Right kidney (tissue), 9 donors: ENCODE measurements around the gene YEATS2.
"Not testable (repeated sequence)": the region's sequence is repeated elsewhere in the genome, so short reads cannot be mapped to it uniquely, and the experiment has no call there.

Experiments
- DNase-seq: peaks from one replicate; pipeline ENCODE4 v3.0.0-alpha.2; 2016
- long read RNA-seq, 8 donors: transcript quantifications; one replicate each; lab custom pipeline, GENCODE V29; 2026

Gene YEATS2
- long read RNA-seq, donor 1, full-length matches to known transcripts: 1 of 6 reads
- long read RNA-seq, donor 1, partial matches to known transcripts: 5 of 6 reads
- long read RNA-seq, donor 1, other reads (novel, unspliced or antisense): 0 of 6 reads
- long read RNA-seq, donor 2: 0 reads
- long read RNA-seq, donor 3: 0 reads
- long read RNA-seq, donor 4, partial matches to known transcripts: 13 of 13 reads
- long read RNA-seq, donor 4, other reads (novel, unspliced or antisense): 0 of 13 reads
- long read RNA-seq, donor 5, partial matches to known transcripts: 6 of 27 reads
- long read RNA-seq, donor 5, other reads (novel, unspliced or antisense): 21 of 27 reads
- long read RNA-seq, donor 6, full-length matches to known transcripts: 1 of 6 reads
- long read RNA-seq, donor 6, partial matches to known transcripts: 5 of 6 reads
- long read RNA-seq, donor 6, other reads (novel, unspliced or antisense): 0 of 6 reads
- long read RNA-seq, donor 7, partial matches to known transcripts: 30 of 63 reads
- long read RNA-seq, donor 7, other reads (novel, unspliced or antisense): 33 of 63 reads
- long read RNA-seq, donor 8, full-length matches to known transcripts: 1 of 8 reads
- long read RNA-seq, donor 8, partial matches to known transcripts: 7 of 8 reads
- long read RNA-seq, donor 8, other reads (novel, unspliced or antisense): 0 of 8 reads

- peak; percentile 98 for DNase-seq
Observed at GRCh38 chr3:183697610-183698317, at the start of gene YEATS2. YEATS2 (plus strand) TSS chr3:183697797; CDS start chr3:183715163, 17,366 bp downstream.

GRCh38 chr3:183650554-183650953 is 47.0 kb upstream of the YEATS2 start:
- DNase-seq: no peak

GRCh38 chr3:183653209-183654064 is 44.2 kb upstream of the YEATS2 start:
- peak; percentile 10 for DNase-seq

- DNase-seq: no peak
Observed at GRCh38 chr3:183654727-183655126, 42.9 kb upstream of the YEATS2 start.

- no peak for DNase-seq
Observed at GRCh38 chr3:183662099-183662498, 35.5 kb upstream of the YEATS2 start.

GRCh38 chr3:183664913-183665381 is 32.6 kb upstream of the YEATS2 start:
- no peak for DNase-seq

- DNase-seq: no peak
Observed at GRCh38 chr3:183680061-183680460, 17.5 kb upstream of the YEATS2 start.

- no peak for DNase-seq
Observed at GRCh38 chr3:183687705-183688104, 9.9 kb upstream of the YEATS2 start.

- DNase-seq: no peak
Observed at GRCh38 chr3:183688874-183689273, 8.7 kb upstream of the YEATS2 start.

- DNase-seq: not testable (repeated sequence)
Observed at GRCh38 chr3:183689621-183690020, 8.0 kb upstream of the YEATS2 start.

- no peak for DNase-seq
Observed at GRCh38 chr3:183690402-183690995, 7.1 kb upstream of the YEATS2 start.

GRCh38 chr3:183692436-183692835 is 5.2 kb upstream of the YEATS2 start:
- DNase-seq: no peak

GRCh38 chr3:183695569-183696364 is 1.8 kb upstream of the YEATS2 start:
- DNase-seq: no peak

- no peak for DNase-seq
Observed at GRCh38 chr3:183697123-183697609, 431 bp upstream of the YEATS2 start.

GRCh38 chr3:183698318-183698751 is 738 bp downstream of the YEATS2 start:
- DNase-seq: no peak

- DNase-seq: peak; percentile 35
Observed at GRCh38 chr3:183698756-183699155, 1.2 kb downstream of the YEATS2 start.

GRCh38 chr3:183699238-183699947 is 1.8 kb downstream of the YEATS2 start:
- no peak for DNase-seq

GRCh38 chr3:183701744-183702143 is 4.1 kb downstream of the YEATS2 start:
- no peak for DNase-seq

- not testable (repeated sequence) for DNase-seq
Observed at GRCh38 chr3:183703892-183704291, 6.3 kb downstream of the YEATS2 start.

GRCh38 chr3:183710231-183710630 is 12.6 kb downstream of the YEATS2 start:
- no peak for DNase-seq
